ENCODE measurements around the gene ZNF423. TPM values are rescaled to one million over a fixed set of nuclear protein-coding genes. Genes with fewer than 3 reads are reported as not detected.

Gene ZNF423
- total RNA-seq, 1 experiment from 2014 or later: not detected

DNA sequence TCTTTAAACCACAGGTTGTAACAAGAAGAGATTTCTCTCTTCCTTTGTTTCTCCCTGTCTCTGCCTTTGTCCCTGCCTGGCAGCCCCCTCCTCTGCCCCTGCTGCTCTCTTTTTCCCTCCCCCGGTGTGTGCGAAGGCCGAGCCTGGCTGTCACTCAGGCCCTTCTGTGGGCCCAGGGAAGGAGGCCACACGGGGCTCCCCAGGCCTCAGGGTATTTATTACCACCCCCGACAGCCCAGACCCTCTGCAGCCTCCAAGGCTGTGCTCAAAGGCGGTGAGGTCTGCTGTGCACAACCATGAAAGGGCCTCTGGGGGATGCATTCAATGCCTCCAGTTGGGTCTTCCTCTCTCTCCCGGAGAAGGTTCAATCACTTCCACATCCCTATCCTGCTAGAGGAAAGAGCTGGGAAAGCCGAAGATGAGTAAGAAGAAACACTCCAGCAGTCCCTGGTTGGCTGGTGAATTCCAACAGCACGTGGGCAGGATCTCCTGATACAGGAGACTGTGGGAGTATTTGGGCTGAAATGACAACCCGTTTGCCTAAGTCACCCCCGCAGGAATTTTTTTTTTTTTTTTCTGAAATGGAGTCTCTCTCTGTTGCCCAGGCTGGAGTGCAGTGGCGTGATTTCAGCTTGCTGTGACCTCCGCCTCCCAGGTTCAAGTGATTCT is 34.2 kb downstream of the ZNF423 start:
- Mint-ChIP-seq H3K4me3 (ENCODE audit: low read depth, unreplicated experiment) (no peak overlapping the region), H3K36me3 (ENCODE audit: insufficient read depth, unreplicated experiment) (no peaks in the 10 kb centered on the region), H3K4me1 (ENCODE audit: low read depth, unreplicated experiment) (no peaks in the 10 kb centered on the region), H3K9me3 (ENCODE audit: low read depth, unreplicated experiment) (no peaks in the 10 kb centered on the region), H3K27me3 (ENCODE audit: unreplicated experiment) (peaks cover 73% of the 10 kb centered on the region), H3K27ac (ENCODE audit: unreplicated experiment) (no peak overlapping the region)
- CTCF ChIA-PET: no interaction called here
- intact Hi-C loops (cut with micrococcal nuclease; ENCODE audit: unreplicated experiment): no loop called here
- TF ChIP-seq, protein P1, sequence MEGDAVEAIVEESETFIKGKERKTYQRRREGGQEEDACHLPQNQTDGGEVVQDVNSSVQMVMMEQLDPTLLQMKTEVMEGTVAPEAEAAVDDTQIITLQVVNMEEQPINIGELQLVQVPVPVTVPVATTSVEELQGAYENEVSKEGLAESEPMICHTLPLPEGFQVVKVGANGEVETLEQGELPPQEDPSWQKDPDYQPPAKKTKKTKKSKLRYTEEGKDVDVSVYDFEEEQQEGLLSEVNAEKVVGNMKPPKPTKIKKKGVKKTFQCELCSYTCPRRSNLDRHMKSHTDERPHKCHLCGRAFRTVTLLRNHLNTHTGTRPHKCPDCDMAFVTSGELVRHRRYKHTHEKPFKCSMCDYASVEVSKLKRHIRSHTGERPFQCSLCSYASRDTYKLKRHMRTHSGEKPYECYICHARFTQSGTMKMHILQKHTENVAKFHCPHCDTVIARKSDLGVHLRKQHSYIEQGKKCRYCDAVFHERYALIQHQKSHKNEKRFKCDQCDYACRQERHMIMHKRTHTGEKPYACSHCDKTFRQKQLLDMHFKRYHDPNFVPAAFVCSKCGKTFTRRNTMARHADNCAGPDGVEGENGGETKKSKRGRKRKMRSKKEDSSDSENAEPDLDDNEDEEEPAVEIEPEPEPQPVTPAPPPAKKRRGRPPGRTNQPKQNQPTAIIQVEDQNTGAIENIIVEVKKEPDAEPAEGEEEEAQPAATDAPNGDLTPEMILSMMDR (IDR thresholded peaks at IDR 0.05; ENCODE audit: unreplicated experiment): no peak
- no peak for DNase-seq
- no TSS peak for BruUV-seq (replicated peaks)

DNA sequence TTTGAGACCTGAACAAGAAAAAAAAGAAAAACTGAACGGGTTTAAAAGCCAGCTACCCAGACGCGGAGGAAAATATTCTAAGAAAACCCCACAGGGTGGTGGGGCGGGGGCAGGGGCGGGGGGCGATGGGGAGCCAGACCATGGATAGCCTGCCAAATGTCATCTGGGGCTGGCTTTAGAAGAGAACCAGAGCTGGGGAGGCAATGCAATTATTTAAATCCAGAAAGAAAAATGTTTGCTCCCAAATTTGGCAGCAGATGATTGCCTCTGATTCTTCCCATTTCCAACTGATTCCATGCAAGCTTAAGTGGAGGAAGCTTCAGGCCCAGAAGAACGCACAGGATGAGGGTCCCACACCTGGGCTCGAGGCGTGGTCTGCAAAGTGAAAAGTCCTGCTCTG is 34.8 kb downstream of the ZNF423 start:
- no peaks in the 10 kb centered on the region for H3K9me3 Mint-ChIP-seq (ENCODE audit: low read depth, unreplicated experiment)
- H3K36me3 Mint-ChIP-seq (ENCODE audit: insufficient read depth, unreplicated experiment): no peaks in the 10 kb centered on the region
- TF ChIP-seq, protein P1 (IDR thresholded peaks at IDR 0.05; ENCODE audit: unreplicated experiment): no peak
- H3K27me3 Mint-ChIP-seq (ENCODE audit: unreplicated experiment): peaks cover 73% of the 10 kb centered on the region
- DNase-seq: no peak
- H3K4me1 Mint-ChIP-seq (ENCODE audit: low read depth, unreplicated experiment): no peaks in the 10 kb centered on the region
- CTCF ChIA-PET: no interaction called here
- intact Hi-C loops (cut with micrococcal nuclease; ENCODE audit: unreplicated experiment): no loop called here
- no peak overlapping the region for H3K4me3 Mint-ChIP-seq (ENCODE audit: low read depth, unreplicated experiment)
- BruUV-seq (replicated peaks): no TSS peak
- no peak overlapping the region for H3K27ac Mint-ChIP-seq (ENCODE audit: unreplicated experiment)

DNA sequence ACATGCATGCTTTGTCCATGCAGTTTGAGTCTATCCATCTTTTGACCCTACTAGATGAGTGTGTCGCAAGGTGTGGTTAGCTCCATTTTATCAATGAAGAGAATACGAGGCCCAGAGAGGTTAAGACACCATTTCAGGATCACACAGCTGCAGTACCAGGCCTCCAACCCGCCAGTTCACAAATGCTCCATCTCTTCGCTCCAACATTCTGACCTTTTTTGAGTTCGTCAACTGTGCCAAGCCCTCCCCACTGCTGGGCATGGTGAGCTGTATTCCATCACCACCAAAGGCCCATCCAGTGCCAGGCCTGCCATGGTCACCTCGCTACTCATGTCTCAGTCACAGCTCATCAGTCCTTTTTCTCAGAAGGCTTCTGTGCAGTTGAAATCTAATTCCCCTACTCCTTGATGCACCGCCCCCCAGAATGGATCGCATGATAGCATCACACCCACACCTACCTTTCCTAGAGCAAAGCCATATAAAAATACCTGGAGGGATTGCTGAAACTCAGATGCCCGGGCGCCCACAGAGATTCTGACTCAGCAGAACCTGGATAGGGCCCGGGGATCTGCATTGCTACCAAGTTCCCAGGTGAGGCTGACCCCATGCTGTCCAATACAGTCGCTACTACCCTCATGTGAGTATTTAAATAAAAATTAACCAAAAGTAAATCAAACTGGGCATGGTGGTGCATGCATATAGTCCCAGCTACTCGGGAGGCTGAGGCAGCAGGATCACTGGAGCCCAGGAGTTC is 38.0 kb downstream of the ZNF423 start:
- H3K27me3 Mint-ChIP-seq (ENCODE audit: unreplicated experiment): peaks cover 73% of the 10 kb centered on the region
- H3K4me3 Mint-ChIP-seq (ENCODE audit: low read depth, unreplicated experiment): no peak overlapping the region
- no peak for DNase-seq
- BruUV-seq (replicated peaks): no TSS peak
- CTCF ChIA-PET: no interaction called here
- intact Hi-C loops (cut with micrococcal nuclease; ENCODE audit: unreplicated experiment): no loop called here
- TF ChIP-seq, protein P1 (IDR thresholded peaks at IDR 0.05; ENCODE audit: unreplicated experiment): no peak
- H3K36me3 Mint-ChIP-seq (ENCODE audit: insufficient read depth, unreplicated experiment): no peaks in the 10 kb centered on the region
- H3K27ac Mint-ChIP-seq (ENCODE audit: unreplicated experiment): no peak overlapping the region
- no peaks in the 10 kb centered on the region for H3K4me1 Mint-ChIP-seq (ENCODE audit: low read depth, unreplicated experiment)
- H3K9me3 Mint-ChIP-seq (ENCODE audit: low read depth, unreplicated experiment): no peaks in the 10 kb centered on the region

DNA sequence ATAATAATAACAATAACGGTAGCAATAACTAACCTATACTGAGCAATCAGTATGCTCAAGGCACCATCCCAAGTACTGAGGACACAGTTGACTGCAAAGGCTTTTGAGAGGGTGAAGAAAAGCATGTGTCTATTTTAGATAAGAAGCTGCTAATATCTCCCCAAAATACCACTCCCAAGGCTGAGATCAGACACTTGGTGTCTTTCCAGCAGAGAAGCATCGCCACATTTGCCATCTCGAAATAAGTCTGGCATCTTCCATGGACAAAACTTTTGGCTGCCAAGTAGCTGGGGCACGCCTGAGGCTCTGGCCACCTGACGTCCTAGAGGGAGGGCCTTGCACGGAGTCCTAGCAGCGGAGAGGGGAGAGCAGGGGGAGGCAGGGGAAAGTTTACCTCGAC is 39.0 kb downstream of the ZNF423 start:
- intact Hi-C loops (cut with micrococcal nuclease; ENCODE audit: unreplicated experiment): no loop called here
- Mint-ChIP-seq H3K4me3 (ENCODE audit: low read depth, unreplicated experiment) (no peak overlapping the region), H3K4me1 (ENCODE audit: low read depth, unreplicated experiment) (no peaks in the 10 kb centered on the region), H3K9me3 (ENCODE audit: low read depth, unreplicated experiment) (no peaks in the 10 kb centered on the region), H3K27me3 (ENCODE audit: unreplicated experiment) (peaks cover 73% of the 10 kb centered on the region), H3K27ac (ENCODE audit: unreplicated experiment) (no peak overlapping the region), H3K36me3 (ENCODE audit: insufficient read depth, unreplicated experiment) (no peaks in the 10 kb centered on the region)
- BruUV-seq (replicated peaks): no TSS peak
- TF ChIP-seq, protein P1 (IDR thresholded peaks at IDR 0.05; ENCODE audit: unreplicated experiment): no peak
- no peak for DNase-seq
- CTCF ChIA-PET: interaction anchor here (0.6 kb wide), 1 partner anchor 165 kb away, joined by 8 read pairs; no protein-coding TSS in a partner anchor

All from Calu3 (cell line).